ENCODE measurements around the gene XYLB. TPM values are rescaled to one million over a fixed set of nuclear protein-coding genes. Genes with fewer than 3 reads are reported as not detected.

XYLB gene
- total RNA-seq (2021) (3.1 to 4.1 TPM (median 3.3 TPM) in 3 replicates), Bru-seq, nascent RNA (percentile 52 among the genes with signal in this experiment)
- long read RNA-seq, experiment 1, partial matches to known transcripts = 3 of 10 reads
- long read RNA-seq, experiment 1, other reads (novel, unspliced or antisense) = 5 of 10 reads
- long read RNA-seq, experiment 2, partial matches to known transcripts = 0 of 4 reads
- long read RNA-seq, experiment 2, other reads (novel, unspliced or antisense) = 3 of 4 reads
- long read RNA-seq, experiment 3, partial matches to known transcripts = 0 of 2 reads
- long read RNA-seq, experiment 3, other reads (novel, unspliced or antisense) = 1 of 2 reads

DNA sequence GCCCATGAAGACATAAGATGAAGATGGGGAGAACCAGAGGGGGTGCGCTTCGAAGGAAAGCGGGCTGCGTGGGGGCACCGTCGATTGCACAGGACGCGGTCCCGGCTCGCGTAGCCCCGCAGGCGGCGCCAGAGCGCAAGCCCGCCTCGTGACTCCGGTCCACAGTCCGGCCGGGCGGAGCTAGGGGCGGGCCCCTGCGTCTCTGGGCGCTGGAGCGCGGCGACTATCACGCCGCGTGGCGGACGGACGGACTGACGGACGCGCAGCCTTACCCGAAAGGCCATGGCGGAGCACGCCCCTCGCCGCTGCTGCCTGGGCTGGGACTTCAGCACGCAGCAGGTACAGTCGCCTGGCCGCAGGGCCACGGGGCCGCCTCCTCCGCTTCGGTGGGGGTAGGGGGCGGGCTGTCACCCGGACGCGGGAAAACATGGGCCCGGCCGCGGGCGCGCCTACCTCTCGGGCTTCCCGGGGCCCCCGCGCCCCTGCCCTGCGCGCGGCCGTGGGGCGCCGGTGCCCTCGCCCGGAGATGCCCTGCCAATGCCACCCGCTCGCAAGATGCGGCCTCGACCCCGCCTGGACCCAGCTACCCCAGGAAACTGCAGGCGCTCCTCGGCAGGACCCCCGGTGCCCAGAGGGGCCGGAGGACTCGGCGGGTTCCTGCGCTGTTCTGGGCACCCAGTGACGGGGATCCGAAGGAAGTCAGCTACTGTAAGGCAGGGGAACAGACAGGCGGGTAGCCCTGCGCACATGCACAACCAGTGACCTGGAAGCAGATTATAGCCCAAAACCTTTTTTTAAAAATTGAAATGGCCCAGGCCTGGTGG, at the start of gene XYLB:
TSS of gene XYLB (plus strand) at position 199 of the 824 bp plus-strand sequence. CDS start at position 283, 84 bp downstream.
- CTCF ChIA-PET = interaction anchor here (0.5 to 2.4 kb wide), 38 partner anchors 8 to 379 kb away, joined by 3 to 20 read pairs (median 4); partner anchors contain the start of genes ACAA1, ACVR2B and EXOG
- ATAC-seq (peak; percentile 96), DNase-seq (ENCODE audit: low spot score) (peak; percentile 81)
- H3K27me3 Mint-ChIP-seq (ENCODE audit: low read depth) = peaks cover 25% of the 10 kb centered on the region
- POLR2A ChIA-PET = interaction anchor here (0.6 to 2.1 kb wide), 6 partner anchors 65 to 210 kb away, joined by 3 to 7 read pairs (median 4); partner anchors contain the start of genes ACAA1 and EXOG
- H3K4me1 Mint-ChIP-seq = no peaks in the 10 kb centered on the region
- no peak within 1 kb of the TSS for H3K27ac Mint-ChIP-seq
- peaks cover 12% of the 10 kb centered on the region for H3K9me3 Mint-ChIP-seq
- peaks cover 3% of the 10 kb centered on the region; the same call in 1 of the 2 replicates for H3K36me3 Mint-ChIP-seq
- peak within 1 kb of the TSS; percentile 66 for H3K4me3 Mint-ChIP-seq
- peak; percentile 78 for TF ChIP-seq TEAD1 (CRISPR knock-in tag; IDR thresholded peaks at IDR 0.05)
- no peak for TF ChIP-seq JAZF1 (CRISPR knock-in tag; IDR thresholded peaks at IDR 0.05)
- TF ChIP-seq, protein P1, sequence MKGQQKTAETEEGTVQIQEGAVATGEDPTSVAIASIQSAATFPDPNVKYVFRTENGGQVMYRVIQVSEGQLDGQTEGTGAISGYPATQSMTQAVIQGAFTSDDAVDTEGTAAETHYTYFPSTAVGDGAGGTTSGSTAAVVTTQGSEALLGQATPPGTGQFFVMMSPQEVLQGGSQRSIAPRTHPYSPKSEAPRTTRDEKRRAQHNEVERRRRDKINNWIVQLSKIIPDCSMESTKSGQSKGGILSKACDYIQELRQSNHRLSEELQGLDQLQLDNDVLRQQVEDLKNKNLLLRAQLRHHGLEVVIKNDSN (CRISPR knock-in tag; IDR thresholded peaks at IDR 0.05) = peak; percentile 81; the same call in 1 of the 2 replicates
- TF ChIP-seq, protein P2, sequence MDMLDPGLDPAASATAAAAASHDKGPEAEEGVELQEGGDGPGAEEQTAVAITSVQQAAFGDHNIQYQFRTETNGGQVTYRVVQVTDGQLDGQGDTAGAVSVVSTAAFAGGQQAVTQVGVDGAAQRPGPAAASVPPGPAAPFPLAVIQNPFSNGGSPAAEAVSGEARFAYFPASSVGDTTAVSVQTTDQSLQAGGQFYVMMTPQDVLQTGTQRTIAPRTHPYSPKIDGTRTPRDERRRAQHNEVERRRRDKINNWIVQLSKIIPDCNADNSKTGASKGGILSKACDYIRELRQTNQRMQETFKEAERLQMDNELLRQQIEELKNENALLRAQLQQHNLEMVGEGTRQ (CRISPR knock-in tag; IDR thresholded peaks at IDR 0.05) = peak; percentile 82
- TF ChIP-seq ESRRA (CRISPR knock-in tag; IDR thresholded peaks at IDR 0.05; ENCODE audit: borderline replicate concordance) = peak; percentile 75; the same call in 1 of the 2 replicates
- TF ChIP-seq GABPB1 (CRISPR knock-in tag; IDR thresholded peaks at IDR 0.05) = peak; percentile 71
- peak; percentile 96 for TF ChIP-seq SMAD3 (CRISPR knock-in tag; IDR thresholded peaks at IDR 0.05; ENCODE audit: borderline replicate concordance)
- TF ChIP-seq GTF2I (CRISPR knock-in tag; conservative IDR thresholded peaks at IDR 0.05) = no peak
- TF ChIP-seq CREB1 (CRISPR knock-in tag; IDR thresholded peaks at IDR 0.05) = peak; percentile 81
- TF ChIP-seq, protein P3, sequence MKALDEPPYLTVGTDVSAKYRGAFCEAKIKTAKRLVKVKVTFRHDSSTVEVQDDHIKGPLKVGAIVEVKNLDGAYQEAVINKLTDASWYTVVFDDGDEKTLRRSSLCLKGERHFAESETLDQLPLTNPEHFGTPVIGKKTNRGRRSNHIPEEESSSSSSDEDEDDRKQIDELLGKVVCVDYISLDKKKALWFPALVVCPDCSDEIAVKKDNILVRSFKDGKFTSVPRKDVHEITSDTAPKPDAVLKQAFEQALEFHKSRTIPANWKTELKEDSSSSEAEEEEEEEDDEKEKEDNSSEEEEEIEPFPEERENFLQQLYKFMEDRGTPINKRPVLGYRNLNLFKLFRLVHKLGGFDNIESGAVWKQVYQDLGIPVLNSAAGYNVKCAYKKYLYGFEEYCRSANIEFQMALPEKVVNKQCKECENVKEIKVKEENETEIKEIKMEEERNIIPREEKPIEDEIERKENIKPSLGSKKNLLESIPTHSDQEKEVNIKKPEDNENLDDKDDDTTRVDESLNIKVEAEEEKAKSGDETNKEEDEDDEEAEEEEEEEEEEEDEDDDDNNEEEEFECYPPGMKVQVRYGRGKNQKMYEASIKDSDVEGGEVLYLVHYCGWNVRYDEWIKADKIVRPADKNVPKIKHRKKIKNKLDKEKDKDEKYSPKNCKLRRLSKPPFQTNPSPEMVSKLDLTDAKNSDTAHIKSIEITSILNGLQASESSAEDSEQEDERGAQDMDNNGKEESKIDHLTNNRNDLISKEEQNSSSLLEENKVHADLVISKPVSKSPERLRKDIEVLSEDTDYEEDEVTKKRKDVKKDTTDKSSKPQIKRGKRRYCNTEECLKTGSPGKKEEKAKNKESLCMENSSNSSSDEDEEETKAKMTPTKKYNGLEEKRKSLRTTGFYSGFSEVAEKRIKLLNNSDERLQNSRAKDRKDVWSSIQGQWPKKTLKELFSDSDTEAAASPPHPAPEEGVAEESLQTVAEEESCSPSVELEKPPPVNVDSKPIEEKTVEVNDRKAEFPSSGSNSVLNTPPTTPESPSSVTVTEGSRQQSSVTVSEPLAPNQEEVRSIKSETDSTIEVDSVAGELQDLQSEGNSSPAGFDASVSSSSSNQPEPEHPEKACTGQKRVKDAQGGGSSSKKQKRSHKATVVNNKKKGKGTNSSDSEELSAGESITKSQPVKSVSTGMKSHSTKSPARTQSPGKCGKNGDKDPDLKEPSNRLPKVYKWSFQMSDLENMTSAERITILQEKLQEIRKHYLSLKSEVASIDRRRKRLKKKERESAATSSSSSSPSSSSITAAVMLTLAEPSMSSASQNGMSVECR (CRISPR knock-in tag; IDR thresholded peaks at IDR 0.05; ENCODE audit: borderline replicate concordance) = peak; percentile 97
- TF ChIP-seq, protein P4, sequence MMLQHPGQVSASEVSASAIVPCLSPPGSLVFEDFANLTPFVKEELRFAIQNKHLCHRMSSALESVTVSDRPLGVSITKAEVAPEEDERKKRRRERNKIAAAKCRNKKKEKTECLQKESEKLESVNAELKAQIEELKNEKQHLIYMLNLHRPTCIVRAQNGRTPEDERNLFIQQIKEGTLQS (CRISPR knock-in tag; conservative IDR thresholded peaks at IDR 0.05) = no peak
- TF ChIP-seq, protein P5, sequence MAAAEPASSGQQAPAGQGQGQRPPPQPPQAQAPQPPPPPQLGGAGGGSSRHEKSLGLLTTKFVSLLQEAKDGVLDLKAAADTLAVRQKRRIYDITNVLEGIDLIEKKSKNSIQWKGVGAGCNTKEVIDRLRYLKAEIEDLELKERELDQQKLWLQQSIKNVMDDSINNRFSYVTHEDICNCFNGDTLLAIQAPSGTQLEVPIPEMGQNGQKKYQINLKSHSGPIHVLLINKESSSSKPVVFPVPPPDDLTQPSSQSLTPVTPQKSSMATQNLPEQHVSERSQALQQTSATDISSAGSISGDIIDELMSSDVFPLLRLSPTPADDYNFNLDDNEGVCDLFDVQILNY (CRISPR knock-in tag; IDR thresholded peaks at IDR 0.05) = peak; percentile 87
- TF ChIP-seq, protein P6, sequence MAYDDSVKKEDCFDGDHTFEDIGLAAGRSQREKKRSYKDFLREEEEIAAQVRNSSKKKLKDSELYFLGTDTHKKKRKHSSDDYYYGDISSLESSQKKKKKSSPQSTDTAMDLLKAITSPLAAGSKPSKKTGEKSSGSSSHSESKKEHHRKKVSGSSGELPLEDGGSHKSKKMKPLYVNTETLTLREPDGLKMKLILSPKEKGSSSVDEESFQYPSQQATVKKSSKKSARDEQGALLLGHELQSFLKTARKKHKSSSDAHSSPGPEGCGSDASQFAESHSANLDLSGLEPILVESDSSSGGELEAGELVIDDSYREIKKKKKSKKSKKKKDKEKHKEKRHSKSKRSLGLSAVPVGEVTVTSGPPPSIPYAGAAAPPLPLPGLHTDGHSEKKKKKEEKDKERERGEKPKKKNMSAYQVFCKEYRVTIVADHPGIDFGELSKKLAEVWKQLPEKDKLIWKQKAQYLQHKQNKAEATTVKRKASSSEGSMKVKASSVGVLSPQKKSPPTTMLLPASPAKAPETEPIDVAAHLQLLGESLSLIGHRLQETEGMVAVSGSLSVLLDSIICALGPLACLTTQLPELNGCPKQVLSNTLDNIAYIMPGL (CRISPR knock-in tag; IDR thresholded peaks at IDR 0.05) = peak; percentile 94
- TF ChIP-seq TP53 (CRISPR knock-in tag; IDR thresholded peaks at IDR 0.05) = no peak
- TF ChIP-seq, protein P7, sequence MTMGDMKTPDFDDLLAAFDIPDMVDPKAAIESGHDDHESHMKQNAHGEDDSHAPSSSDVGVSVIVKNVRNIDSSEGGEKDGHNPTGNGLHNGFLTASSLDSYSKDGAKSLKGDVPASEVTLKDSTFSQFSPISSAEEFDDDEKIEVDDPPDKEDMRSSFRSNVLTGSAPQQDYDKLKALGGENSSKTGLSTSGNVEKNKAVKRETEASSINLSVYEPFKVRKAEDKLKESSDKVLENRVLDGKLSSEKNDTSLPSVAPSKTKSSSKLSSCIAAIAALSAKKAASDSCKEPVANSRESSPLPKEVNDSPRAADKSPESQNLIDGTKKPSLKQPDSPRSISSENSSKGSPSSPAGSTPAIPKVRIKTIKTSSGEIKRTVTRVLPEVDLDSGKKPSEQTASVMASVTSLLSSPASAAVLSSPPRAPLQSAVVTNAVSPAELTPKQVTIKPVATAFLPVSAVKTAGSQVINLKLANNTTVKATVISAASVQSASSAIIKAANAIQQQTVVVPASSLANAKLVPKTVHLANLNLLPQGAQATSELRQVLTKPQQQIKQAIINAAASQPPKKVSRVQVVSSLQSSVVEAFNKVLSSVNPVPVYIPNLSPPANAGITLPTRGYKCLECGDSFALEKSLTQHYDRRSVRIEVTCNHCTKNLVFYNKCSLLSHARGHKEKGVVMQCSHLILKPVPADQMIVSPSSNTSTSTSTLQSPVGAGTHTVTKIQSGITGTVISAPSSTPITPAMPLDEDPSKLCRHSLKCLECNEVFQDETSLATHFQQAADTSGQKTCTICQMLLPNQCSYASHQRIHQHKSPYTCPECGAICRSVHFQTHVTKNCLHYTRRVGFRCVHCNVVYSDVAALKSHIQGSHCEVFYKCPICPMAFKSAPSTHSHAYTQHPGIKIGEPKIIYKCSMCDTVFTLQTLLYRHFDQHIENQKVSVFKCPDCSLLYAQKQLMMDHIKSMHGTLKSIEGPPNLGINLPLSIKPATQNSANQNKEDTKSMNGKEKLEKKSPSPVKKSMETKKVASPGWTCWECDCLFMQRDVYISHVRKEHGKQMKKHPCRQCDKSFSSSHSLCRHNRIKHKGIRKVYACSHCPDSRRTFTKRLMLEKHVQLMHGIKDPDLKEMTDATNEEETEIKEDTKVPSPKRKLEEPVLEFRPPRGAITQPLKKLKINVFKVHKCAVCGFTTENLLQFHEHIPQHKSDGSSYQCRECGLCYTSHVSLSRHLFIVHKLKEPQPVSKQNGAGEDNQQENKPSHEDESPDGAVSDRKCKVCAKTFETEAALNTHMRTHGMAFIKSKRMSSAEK (CRISPR knock-in tag; IDR thresholded peaks at IDR 0.05; ENCODE audit: borderline replicate concordance) = no peak
- TF ChIP-seq, protein P8, sequence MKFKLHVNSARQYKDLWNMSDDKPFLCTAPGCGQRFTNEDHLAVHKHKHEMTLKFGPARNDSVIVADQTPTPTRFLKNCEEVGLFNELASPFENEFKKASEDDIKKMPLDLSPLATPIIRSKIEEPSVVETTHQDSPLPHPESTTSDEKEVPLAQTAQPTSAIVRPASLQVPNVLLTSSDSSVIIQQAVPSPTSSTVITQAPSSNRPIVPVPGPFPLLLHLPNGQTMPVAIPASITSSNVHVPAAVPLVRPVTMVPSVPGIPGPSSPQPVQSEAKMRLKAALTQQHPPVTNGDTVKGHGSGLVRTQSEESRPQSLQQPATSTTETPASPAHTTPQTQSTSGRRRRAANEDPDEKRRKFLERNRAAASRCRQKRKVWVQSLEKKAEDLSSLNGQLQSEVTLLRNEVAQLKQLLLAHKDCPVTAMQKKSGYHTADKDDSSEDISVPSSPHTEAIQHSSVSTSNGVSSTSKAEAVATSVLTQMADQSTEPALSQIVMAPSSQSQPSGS (CRISPR knock-in tag; IDR thresholded peaks at IDR 0.05; ENCODE audit: borderline replicate concordance, low read depth) = no peak
- peak; percentile 72; the same call in 1 of the 2 replicates for TF ChIP-seq CREM (CRISPR knock-in tag; IDR thresholded peaks at IDR 0.05)
- peak; percentile 55; the same call in 1 of the 2 replicates for TF ChIP-seq NR1H2 (CRISPR knock-in tag; IDR thresholded peaks at IDR 0.05)
